ENCODE results near the gene ARVCF. TPM values are rescaled to one million over a fixed set of nuclear protein-coding genes. Genes with fewer than 3 reads are reported as not detected.

ARVCF gene
- total and polyA plus RNA-seq, 8 donors = 3.5 to 51.3 (median 13.6) TPM

- Histone ChIP-seq H3K4me1 (peaks cover 14 to 67% (median 31%) of the 10 kb centered on the region in 4 donors), H3K4me3 (peak overlapping the region; percentile 61 to 71 (median 69)), H3K27ac (peak overlapping the region in 2 of 5 donors; percentile 83 to 88), H3K36me3 (no peaks in the 10 kb centered on the region), H3K27me3 (no peaks in the 10 kb centered on the region), H3K9me3 (no peaks in the 10 kb centered on the region)
- 58 to 75% (median 68%) methylated on average over 11 to 23 of the region's 24 CpGs for WGBS, 5 donors
- intact Hi-C loops (cut with DNase I; ENCODE audit: low total_unique reads) = no loop called here
- TF ChIP-seq POLR2A (IDR thresholded peaks at IDR 0.05) (no peak), POLR2AphosphoS5 (IDR thresholded peaks at IDR 0.05) (no peak), EP300 (IDR thresholded peaks at IDR 0.05) (no peak), CTCF (IDR thresholded peaks at IDR 0.05) (no peak)
- DNase-seq = no peak
These were observed 29.0 kb downstream of the ARVCF start for GRCh38 chr22:19987394-19988306.

- 2 to 6% (median 4%) methylated on average over 23 to 64 of the region's 76 CpGs for WGBS, 5 donors
- intact Hi-C loops (cut with DNase I; ENCODE audit: low total_unique reads) = no loop called here
These were observed 29.9 kb downstream of the ARVCF start for GRCh38 chr22:19986410-19987341.

GRCh38 chr22:19986011-19986409 lies 30.6 kb downstream of the ARVCF start:
- Histone ChIP-seq H3K9me3 (no peaks in the 10 kb centered on the region), H3K36me3 (peaks cover 5 to 10% (median 9%) of the 10 kb centered on the region in 4 donors), H3K4me1 (peaks cover 14 to 52% (median 31%) of the 10 kb centered on the region in 4 donors), H3K27me3 (no peaks in the 10 kb centered on the region), H3K4me3 (peak overlapping the region; percentile 61 to 71 (median 69)), H3K27ac (peak overlapping the region in 4 of 5 donors; percentile 76 to 88 (median 81))
- TF ChIP-seq POLR2A (IDR thresholded peaks at IDR 0.05) (no peak), POLR2AphosphoS5 (IDR thresholded peaks at IDR 0.05) (no peak)
- intact Hi-C loops (cut with DNase I; ENCODE audit: low total_unique reads) = no loop called here
- WGBS, 5 donors = 52 to 71% (median 60%) methylated on average over 1 to 2 of the region's 2 CpGs
- no peak for DNase-seq

More at GRCh38 chr22:19986410-19987341, 29.9 kb downstream of the ARVCF start:
- Histone ChIP-seq H3K4me1 (peaks cover 14 to 58% (median 31%) of the 10 kb centered on the region in 4 donors), H3K27me3 (no peaks in the 10 kb centered on the region), H3K9me3 (no peaks in the 10 kb centered on the region), H3K4me3 (peak overlapping the region; percentile 61 to 71 (median 69)), H3K27ac (peak overlapping the region; percentile 37 to 88 (median 79)), H3K36me3 (peaks cover 0 to 3% (median 3%) of the 10 kb centered on the region in 4 donors)
- peak; percentile 79 to 93 for DNase-seq
- peak; percentile 63 to 74 (median 66) for TF ChIP-seq POLR2AphosphoS5 (IDR thresholded peaks at IDR 0.05)
- no peak for TF ChIP-seq POLR2A (IDR thresholded peaks at IDR 0.05)

- intact Hi-C loops (cut with DNase I; ENCODE audit: low total_unique reads) = no loop called here
- peaks cover 6 to 19% (median 17%) of the 10 kb centered on the region in 4 donors for H3K36me3 ChIP-seq
- no peaks in the 10 kb centered on the region for H3K9me3 ChIP-seq
- no peak for DNase-seq
- H3K4me1 ChIP-seq = peaks cover 14 to 44% (median 31%) of the 10 kb centered on the region in 4 donors
- TF ChIP-seq POLR2A (IDR thresholded peaks at IDR 0.05) (no peak), POLR2AphosphoS5 (IDR thresholded peaks at IDR 0.05) (no peak), CTCF (IDR thresholded peaks at IDR 0.05) (no peak), EP300 (IDR thresholded peaks at IDR 0.05) (no peak)
- peak overlapping the region in 3 of 5 donors; percentile 40 to 88 (median 54) for H3K27ac ChIP-seq
- no peaks in the 10 kb centered on the region for H3K27me3 ChIP-seq
- peak overlapping the region in 1 of 4 donors; percentile 61 for H3K4me3 ChIP-seq
- 80 to 95% (median 86%) methylated on average over 7 to 11 of the region's 11 CpGs for WGBS, 5 donors
These were observed 31.5 kb downstream of the ARVCF start for GRCh38 chr22:19984851-19985811.
